HG02840 (cell line): Measurements from ENCODE around the gene HSD17B11.
A peak's percentile ranks its signal among the peaks of the same experiment; 100 is the strongest.
"Not testable (repeated sequence)": the region's sequence is repeated elsewhere in the genome, so short reads cannot be mapped to it uniquely, and the experiment has no call there.

Experiments
- ATAC-seq: cut with Tn5 transposase; IDR thresholded peaks from one replicate; pipeline ENCODE4 v1.9.1; 2021; ENCODE audit warnings: mild to moderate bottlenecking, moderate library complexity, moderate number of reproducible peaks; ENCODE audit not compliant: unreplicated experiment, low FRiP score

HSD17B11 gene

GRCh38 chr4:87406462-87406861 is 15.5 kb upstream of the HSD17B11 start:
- ATAC-seq, result no peak

GRCh38 chr4:87405211-87405820 is 14.3 kb upstream of the HSD17B11 start:
- no peak for ATAC-seq

- not testable (repeated sequence) for ATAC-seq
These were observed 12.7 kb upstream of the HSD17B11 start for GRCh38 chr4:87403732-87404131.

GRCh38 chr4:87399954-87400353 is 9.0 kb upstream of the HSD17B11 start:
- no peak for ATAC-seq

- no peak for ATAC-seq
These were observed 8.2 kb upstream of the HSD17B11 start for GRCh38 chr4:87399148-87399547.

GRCh38 chr4:87395851-87396250 is 4.9 kb upstream of the HSD17B11 start:
- ATAC-seq, result not testable (repeated sequence)

- ATAC-seq, result not testable (repeated sequence)
These were observed 4.1 kb upstream of the HSD17B11 start for GRCh38 chr4:87395073-87395472.

GRCh38 chr4:87392183-87392582 is 1.2 kb upstream of the HSD17B11 start:
- no peak for ATAC-seq

- ATAC-seq, result peak; percentile 16
These were observed 627 bp upstream of the HSD17B11 start for GRCh38 chr4:87391576-87392054.

- no peak for ATAC-seq
These were observed 467 bp downstream of the HSD17B11 start for GRCh38 chr4:87390551-87390890.

GRCh38 chr4:87390055-87390454 is 933 bp downstream of the HSD17B11 start:
- ATAC-seq, result not testable (repeated sequence)

- no peak for ATAC-seq
These were observed 2.1 kb downstream of the HSD17B11 start for GRCh38 chr4:87388901-87389300.

- ATAC-seq, result no peak
These were observed 3.8 kb downstream of the HSD17B11 start for GRCh38 chr4:87387237-87387636.

- ATAC-seq, result not testable (repeated sequence)
These were observed 6.4 kb downstream of the HSD17B11 start for GRCh38 chr4:87384466-87385132.

GRCh38 chr4:87382931-87383330 is 8.1 kb downstream of the HSD17B11 start:
- ATAC-seq, result no peak

- no peak for ATAC-seq
These were observed 8.9 kb downstream of the HSD17B11 start for GRCh38 chr4:87382116-87382515.

GRCh38 chr4:87377816-87378215 is 13.2 kb downstream of the HSD17B11 start:
- ATAC-seq, result no peak

- ATAC-seq, result no peak
These were observed 15.2 kb downstream of the HSD17B11 start for GRCh38 chr4:87375719-87376291.

- no peak for ATAC-seq
These were observed 20.9 kb downstream of the HSD17B11 start for GRCh38 chr4:87370068-87370467.

GRCh38 chr4:87366521-87367162 is 24.3 kb downstream of the HSD17B11 start:
- no peak for ATAC-seq

- ATAC-seq, result no peak
These were observed 25.6 kb downstream of the HSD17B11 start for GRCh38 chr4:87365348-87365747.
